NOMO-1 treated with dmso at 0.1 percent for 144 hours (cell line): ENCODE data around the gene TCEAL5.
A peak's percentile ranks its signal among the peaks of the same experiment; 100 is the strongest.
"Not testable (repeated sequence)": the region's sequence is repeated elsewhere in the genome, so short reads cannot be mapped to it uniquely, and the experiment has no call there.

Experiments
- DNase-seq: peaks from one replicate; lab custom pipeline; 2025; ENCODE audit not compliant: unreplicated experiment; lab: John Stamatoyannopoulos, UW

The TCEAL5 gene, protein sequence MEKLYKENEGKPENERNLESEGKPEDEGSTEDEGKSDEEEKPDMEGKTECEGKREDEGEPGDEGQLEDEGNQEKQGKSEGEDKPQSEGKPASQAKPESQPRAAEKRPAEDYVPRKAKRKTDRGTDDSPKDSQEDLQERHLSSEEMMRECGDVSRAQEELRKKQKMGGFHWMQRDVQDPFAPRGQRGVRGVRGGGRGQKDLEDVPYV

DNA sequence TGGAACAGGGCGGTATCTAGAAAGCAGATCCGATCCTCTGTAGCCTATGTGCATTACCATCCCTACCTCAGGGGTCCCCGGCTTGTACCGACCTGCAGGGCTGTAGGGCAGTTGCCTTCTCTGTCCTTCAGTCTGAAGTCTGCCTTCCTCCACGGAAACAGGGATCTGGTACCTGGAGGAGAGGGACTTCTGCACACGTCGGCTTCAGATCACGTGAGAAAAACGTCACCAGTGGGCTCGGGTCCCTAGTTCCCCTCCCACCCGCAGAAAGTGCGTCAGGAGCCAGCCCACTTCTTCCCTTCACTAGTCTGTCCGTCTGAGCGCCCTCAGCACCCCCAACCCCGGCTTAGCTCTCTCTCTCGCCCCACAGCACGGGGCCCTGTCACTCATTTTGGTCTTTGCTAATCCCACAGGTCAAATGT, at the start of gene TCEAL5:
TCEAL5 (minus strand) TSS at position 170 of the 422 bp plus-strand sequence. CDS start 2,187 bp downstream, outside the sequence.
- DNase-seq = no peak

DNA sequence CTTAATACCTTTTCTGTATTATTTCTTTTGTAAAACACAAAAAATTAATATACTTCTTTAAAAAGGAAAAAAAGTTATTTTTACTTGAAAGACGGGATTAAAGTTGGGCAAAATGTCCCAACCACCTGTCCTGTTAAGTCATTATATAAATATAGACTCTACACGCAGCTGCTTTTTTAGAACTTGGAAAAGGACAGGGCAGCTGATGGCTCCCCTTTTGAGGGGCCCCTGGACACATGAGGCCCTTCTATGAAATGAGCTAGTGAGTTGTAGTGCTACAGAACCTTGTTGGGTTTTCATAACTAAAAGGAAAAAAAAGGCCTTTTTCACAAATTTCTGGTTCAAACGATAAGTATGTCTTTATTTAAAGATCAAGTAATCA, 34.8 kb upstream of the TCEAL5 start:
- no peak for DNase-seq

DNA sequence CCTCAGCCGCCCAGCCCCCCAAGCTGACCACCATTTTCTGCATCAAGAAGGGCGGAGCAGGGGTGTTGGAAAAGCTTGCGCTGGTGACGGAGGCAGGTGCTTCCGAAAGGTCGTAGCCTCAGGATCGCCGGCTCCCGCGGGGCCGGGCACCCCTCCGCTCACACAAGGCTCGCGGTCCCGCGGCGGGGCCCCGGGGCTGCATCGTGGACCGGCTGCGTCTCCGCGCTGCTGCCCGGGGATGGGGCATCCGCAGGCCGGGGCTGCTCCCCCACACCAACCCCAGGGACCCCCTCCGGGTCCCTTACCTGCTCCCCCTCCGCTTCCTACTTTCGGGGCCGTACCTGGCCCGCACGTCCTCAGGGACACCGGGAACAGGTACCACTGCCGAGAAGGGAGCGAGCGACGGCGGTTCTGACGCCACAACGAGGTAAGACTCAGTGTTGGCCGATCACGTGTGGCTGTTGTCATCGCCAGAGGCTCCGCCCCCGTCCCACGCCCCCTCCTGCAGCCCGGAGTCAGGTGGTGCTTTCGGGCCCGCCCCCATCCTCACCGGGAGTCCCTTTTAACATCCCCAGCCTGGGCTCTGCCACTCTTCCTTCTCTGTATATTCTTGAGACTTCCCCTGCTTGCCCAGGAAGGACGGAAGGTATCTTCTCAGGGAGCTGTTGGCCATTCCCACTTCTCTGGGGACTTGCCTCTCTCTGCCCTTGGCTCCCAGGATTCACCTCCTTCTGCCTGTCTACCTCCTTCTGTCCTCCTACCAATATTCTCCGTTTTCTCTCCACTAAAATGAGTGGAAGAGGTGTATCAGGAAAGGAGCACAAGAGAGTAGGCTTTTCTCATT, 34.2 kb upstream of the TCEAL5 start, which contains the start of gene BEX2:
BEX2 (minus strand) TSS at position 436 of the 844 bp plus-strand sequence. CDS start 1,014 bp downstream, outside the sequence.
- peak; percentile 1 for DNase-seq

DNA sequence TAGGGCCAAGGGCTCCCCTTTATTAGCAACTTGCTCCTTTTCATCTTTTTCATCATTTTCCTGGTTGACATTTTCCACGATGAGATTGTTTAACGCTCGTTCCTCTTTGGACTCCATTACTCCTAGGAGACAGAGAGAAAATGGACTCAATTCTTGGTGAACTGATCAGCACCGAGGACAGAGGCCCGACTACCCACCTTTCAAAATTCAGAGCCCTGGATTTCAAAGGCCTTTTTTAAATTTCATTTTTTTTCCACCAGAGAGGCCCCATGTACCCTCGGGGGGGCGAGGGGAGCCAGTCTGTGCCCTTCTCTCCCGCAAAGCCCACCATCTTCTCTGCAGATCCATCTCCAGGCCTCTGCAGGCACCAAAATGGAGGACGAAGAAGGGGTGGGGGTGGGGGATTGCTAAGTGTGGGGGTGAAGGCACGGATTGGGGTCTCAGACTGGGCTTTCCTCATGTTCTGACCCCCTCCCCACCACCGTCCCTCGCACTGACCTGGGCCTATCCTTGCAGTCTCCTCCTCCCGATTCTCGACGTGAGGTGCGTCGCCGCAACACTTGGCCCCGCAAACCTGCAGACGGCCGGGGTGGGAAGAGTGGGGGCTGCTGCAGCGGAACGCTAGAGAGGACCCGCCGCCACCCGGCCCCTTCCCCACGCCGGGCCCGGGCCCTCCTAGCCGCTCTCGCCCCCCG, 33.5 kb upstream of the TCEAL5 start:
- no peak for DNase-seq

DNA sequence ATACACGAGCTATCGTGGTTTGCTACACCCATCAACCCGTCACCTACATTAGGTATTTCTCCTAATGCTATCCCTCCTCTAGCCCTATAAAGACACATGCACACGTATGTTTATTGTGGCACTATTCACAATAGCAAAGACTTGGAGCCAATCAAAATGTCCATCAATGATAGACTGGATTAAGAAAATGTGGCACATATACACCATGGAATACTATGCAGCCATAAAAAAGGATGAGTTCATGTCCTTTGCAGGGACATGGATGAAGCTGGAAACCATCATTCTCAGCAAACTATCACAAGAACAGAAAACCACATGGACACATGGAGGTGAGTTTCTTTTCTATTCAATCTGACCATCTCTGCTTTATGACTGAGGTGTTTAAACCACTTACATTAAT, 29.1 kb upstream of the TCEAL5 start:
- DNase-seq = not testable (repeated sequence)

DNA sequence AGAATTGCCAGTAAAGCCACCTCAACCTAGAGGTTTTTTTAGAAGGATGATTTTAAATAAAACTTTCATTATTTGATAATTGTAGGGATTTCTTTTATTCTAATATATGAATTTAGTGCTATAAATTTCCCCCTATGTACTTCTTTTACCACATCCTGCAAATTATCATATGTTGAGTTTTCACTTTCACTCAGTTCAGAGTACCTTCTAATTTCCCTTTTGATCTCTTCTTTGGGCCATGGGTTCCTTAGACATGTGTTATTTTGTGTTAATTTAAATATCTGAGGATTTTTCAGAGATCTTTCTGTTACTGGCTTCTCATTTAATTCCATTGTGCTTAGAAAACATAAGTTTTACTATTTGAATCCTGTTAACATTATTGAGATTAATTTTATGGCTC, 28.2 kb upstream of the TCEAL5 start:
- no peak for DNase-seq

DNA sequence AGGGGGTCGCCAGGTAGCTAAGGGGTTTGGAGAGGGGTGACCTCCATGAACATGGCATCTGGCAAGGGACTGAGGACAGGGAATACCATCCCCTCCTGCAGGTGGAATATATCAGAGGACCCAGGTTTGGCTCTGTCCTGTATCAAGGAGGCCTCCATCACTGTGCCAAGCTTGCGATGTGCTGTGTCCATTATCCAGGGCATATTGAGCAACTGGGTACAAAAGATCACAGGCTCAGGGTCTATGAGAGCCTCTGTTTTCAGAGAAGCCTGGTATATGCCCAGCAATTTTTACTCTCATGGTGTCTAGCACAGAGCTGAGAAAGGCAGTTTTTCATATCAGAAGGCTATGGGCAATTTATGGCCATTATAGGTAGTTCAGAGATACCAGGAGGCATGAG, 16.6 kb upstream of the TCEAL5 start:
- DNase-seq = no peak

DNA sequence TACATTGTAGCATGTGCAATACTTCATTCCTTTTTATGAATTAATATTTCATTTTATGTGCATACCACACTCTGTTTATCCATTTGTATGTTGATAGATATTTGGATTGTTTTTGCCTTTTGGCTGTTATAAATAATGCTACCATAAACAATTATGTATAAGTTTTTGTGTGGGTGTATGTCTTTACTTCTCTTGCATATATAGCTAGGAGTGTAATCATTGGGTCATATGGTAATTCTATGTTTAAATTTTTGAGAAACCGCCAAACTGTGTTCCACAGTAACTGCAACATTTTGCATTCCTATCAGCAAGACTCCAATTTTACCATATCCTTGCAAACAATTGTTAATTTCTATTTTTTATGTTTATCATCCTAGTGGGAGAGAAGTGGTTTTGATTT, 3.1 kb upstream of the TCEAL5 start:
- no peak for DNase-seq

DNA sequence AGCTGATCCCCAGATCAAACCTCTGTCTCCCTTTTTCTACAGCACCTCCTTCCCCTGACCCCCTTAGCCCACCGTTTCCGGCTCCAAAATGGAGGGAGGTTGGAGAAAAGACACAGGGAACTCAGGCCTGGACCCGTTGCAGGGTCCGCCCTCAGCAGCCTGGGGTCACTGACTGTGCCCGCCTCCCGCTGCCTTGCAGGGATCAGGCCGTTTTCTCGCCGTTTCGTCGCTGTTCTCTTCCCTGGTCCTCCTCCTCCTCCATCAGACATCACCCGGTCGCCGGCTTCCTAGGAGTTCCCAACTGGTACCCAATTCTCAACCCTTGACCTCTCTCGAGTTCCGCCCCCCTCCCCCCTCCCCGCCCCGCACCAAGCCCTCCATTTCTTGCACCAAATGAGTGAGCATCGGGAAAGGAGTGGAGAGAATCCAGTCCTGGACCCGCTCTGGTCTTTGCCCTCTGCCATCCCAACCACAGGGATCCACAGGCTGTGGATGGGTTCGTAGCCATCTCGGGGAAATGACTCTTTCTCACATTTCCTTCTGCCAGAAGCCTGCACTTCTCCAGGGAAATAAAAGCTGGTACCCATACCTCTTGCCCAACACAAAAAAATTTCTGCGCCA, 493 bp downstream of the TCEAL5 start:
- DNase-seq = no peak

DNA sequence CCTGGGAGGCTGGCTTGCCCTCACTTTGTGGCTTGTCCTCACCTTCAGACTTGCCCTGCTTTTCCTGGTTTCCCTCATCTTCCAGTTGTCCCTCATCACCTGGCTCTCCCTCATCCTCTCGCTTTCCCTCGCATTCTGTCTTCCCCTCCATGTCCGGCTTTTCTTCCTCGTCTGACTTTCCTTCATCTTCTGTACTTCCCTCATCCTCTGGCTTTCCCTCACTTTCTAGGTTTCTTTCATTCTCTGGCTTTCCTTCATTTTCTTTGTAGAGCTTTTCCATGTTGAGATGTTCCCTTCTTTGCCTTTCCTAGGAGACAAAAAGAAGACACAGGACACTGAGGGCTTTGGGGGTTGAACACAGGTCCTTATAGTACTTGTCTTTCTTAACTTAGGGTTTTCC, 2.3 kb downstream of the TCEAL5 start:
- DNase-seq = no peak

DNA sequence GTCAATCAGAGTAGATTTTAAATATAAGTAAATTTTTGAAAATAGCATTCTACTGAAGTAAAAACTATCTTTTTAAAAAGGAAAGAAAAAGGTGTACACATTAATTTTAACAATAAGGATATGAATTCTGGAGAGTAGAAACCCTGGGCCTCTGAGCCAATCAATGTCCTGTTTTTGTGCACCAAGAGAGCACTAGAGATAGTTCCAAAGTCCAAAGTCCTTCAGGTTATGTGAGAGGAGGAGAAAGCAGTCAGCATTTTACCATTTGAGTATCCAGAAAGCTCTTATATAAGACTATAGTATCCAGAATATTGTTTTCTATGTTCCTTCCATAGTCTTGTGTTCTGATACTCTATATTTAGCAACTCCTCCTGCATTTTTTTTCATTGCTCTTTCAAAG, 18.3 kb downstream of the TCEAL5 start:
- DNase-seq = no peak

DNA sequence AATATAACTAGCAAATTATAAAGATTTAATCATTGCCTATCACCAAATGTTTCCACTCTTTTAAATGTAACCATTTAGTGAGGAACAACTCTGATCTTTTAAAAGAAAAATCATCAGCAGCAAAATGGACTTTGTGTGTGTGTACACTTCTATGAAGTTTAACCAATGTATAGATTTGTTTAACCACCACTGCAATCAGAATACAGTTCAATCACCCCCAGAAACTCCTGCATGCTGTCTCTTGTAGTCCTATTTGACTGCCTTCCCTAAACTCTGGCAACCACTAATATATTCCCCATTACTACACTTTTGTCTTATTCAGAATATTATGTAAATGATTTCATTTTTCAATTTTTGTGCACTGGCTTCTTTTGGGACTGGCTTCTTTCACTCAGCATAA, 19.9 kb downstream of the TCEAL5 start:
- no peak for DNase-seq

DNA sequence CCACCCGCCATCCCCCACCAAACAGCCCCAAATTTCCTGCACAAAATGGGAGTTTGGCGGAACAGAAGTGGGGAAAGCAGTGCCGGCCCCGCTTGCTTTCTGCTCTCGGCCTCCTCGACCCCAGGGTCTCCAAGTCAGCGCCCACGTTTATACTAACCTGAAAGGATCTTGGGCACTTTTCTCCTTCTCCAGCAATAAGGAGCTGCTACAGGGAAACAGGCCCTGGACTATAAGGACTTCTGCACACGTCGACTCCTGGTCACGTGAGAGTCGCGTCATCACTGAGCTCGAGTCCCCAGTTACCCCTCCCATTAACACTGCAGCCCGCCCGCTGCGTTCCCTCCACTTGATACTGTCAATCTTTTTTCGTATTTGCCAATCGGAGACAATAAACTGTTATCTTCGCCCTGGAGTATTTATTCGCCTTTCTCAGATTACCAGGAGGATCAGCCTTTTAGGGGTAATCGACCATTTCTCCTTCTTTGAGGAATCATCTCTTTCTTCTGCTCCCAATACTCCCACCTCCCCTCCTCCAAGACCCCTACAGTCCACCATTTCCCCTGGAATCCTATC, 21.5 kb downstream of the TCEAL5 start, which contains the start of gene TCEAL8:
TCEAL8 (minus strand) TSS at position 235 of the 573 bp plus-strand sequence. CDS start 1,176 bp downstream, outside the sequence.
- peak; percentile 73 for DNase-seq

DNA sequence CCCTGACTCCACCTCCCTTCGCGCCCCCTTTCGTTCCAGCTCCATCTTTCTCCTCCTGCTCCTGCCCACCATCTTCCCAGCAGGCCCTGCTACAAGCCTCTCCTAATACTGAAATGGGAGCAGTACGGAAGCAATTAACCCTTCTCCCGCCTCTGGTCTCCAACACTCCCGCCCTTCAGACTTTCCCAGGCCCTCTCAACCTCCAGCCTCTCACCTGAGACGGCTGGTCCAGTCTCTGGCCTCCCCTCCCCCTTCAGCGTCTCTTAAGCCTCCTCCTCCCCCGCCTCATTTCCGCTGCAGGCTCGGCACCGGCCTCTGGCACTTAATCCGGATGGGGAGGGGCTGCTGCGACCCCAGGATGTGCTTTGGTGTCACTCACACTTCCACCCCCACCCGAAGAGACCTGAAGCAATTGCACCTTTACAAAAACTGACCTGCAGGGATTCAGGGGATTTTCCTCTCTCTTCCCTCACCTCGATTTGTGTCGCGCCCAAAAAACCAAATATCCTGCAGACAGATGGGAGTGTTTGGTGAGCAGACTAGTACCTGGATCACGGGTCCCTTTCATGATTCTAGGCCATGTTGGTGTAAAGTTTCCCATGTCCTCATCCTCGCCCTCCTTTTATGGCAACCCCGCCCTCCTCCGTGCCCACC, 22.3 kb downstream of the TCEAL5 start:
- no peak for DNase-seq

DNA sequence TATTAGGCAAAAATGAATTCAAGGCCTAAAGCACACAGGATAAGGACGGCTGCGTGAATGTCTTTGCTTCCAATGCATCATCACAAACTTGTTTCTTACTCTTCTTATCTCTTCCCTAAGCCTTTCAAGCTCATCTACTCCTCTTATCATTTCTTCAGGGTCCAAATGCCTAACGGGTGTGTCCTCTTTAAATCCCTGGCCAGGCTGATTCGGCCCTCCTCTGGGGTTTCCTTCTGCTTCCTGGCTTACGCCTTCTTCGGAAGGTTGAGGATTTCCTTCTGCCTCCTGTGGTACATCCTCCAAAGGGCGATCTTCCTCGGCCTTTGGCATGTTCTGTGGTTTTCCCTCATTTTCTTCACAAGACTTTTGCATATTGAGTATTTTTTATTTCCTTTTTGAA, 22.9 kb downstream of the TCEAL5 start:
- no peak for DNase-seq

DNA sequence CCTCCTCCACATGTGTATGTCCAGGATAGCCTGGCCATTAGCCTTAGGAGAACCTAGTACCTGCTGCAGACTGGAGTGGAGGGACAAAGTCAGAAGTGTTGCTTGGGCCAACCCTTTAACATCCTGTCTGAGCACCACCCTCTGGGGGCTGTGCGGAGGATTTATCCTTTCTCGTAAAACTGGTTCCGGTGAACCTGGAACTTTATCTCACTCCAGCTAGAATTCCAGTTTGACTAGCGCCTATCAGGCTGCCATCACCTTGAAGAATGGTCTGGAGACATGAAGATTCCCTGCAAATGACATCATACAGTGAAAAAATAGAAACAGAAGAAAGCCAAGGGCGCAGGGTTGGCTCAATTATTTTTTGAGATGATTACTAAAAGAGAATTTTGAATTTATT, 25.6 kb downstream of the TCEAL5 start:
- no peak for DNase-seq

DNA sequence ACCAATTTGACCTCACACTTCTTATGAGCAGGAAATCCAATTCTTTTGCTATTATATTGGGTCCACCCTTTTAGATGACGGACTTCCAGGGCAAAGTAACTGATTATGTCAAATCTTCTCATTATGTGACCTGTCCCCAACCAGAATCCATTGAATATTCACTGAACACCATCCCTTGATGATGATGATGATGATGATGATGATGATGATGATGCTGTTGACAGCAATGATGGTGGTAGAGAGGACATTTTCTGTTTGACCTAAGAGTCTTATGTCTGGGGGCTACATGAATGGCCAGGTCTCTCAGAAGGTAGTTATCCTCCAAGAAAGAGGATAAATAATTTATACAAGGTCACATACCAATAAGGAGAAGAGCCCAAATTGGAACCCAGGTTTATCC, 26.7 kb downstream of the TCEAL5 start:
- no peak for DNase-seq

DNA sequence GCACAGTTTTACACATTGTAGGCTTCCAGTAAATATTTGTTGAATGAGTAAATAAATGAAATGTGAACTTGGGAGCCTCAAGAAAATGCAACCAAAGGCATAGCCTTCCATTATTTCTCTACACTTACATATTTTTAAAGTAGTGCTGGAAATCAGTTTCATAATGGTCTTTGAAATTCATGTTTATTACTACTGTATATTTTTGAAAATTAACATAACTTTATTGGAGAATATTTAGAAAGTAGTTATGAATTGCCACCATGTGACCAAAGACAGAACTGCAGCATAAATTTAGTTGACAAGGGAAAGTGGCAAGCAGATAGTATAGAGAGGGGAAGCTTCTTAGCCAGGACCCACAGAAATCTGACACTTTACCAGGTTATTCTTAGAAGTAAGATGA, 28.0 kb downstream of the TCEAL5 start:
- no peak for DNase-seq

DNA sequence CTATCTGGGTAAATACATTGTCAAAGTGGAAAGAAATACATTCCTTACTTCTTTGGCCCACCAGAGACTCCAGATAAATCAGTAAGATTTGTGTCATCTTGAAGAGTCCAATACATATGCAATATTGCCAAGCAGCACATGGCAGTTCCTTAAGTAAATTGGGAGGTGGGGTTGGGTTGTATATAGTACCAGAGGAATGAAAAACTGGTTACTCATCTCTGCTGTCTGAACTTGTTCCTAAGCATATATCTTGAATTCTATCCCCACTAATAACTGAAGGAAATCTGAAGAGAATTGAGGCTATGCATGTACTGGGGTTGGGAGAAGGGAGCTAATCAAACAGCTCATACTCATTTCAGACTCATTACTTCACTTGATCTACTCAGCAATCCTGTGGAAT, 36.4 kb downstream of the TCEAL5 start:
- no peak for DNase-seq

DNA sequence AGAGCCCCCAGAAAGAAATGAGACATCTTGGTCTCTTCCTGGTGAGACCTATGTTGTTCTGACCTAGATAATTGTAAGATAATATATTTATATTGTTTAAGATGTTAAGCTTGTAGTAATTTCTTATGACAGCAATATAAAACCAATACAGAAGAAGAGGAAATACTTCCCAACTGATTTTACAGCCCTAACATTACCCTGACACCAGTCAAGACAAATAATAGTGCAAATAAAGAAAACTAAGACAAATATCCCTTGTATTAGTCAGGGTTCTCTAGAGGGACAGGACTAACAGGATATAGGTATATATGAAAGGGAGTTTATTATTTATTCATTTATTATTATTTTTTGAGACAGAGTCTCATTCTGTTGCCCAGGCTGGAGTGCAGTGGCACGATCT, 40.3 kb downstream of the TCEAL5 start:
- DNase-seq = no peak
